PC-9 (cell line): ENCODE data around the gene DOCK3. TPM values are rescaled to one million over a fixed set of nuclear protein-coding genes. Genes with fewer than 3 reads are reported as not detected.
"Not testable (repeated sequence)": the region's sequence is repeated elsewhere in the genome, so short reads cannot be mapped to it uniquely, and the experiment has no call there.

Experiments
- BruUV-seq: library from RNA; stranded (reverse); fragments of 400-500 nt; replicated peaks from 2 replicates; lab custom pipeline; 2021; lab: Mats Ljungman, UMichigan
- CTCF ChIA-PET: fragments of 300-600 bp; sonication (Branson Sonifier 250); formaldehyde crosslinking; loops from one replicate; lab custom pipeline; 2022; ENCODE audit warnings: antibody characterized with exemption; lab: Charles Lee
- POLR2A ChIA-PET: fragments of 300-600 bp; sonication (Branson Sonifier 250); formaldehyde crosslinking; loops from one replicate; lab custom pipeline; 2022; ENCODE audit warnings: antibody characterized with exemption; ENCODE audit not compliant: unreplicated experiment; lab: Charles Lee
- DNase-seq, 2 experiments: peaks; one replicate each; pipeline versions ENCODE4 v3.0.0 to v3.0.0-alpha.2; 2015 to 2022; ENCODE audit warnings: mixed read lengths in 1 of 2
- H2AFZ ChIP-seq: fragments of 200-600 bp; sonication (generic); 2 replicates; pipeline ENCODE4 v1.8.1; 2017; ENCODE audit warnings: antibody characterized with exemption
- H3F3A ChIP-seq: fragments of 200-600 bp; sonication (generic); 2 replicates; pipeline ENCODE4 v1.8.1; 2017; ENCODE audit warnings: antibody characterized with exemption, mild to moderate bottlenecking, low read depth; ENCODE audit not compliant: insufficient read depth
- H3K27ac ChIP-seq: fragments of 200-600 bp; sonication (generic); 2 replicates; pipeline ENCODE4 v1.6.1; 2016; ENCODE audit warnings: mixed run types
- H3K27me3 ChIP-seq: fragments of 200-600 bp; sonication (generic); 2 replicates; pipeline ENCODE4 v1.6.1; 2016; ENCODE audit warnings: low read depth, mixed run types; ENCODE audit not compliant: insufficient read depth
- H3K36me3 ChIP-seq: fragments of 200-600 bp; sonication (generic); 2 replicates; pipeline ENCODE4 v1.6.1; 2016; ENCODE audit warnings: low read depth, mixed run types
- H3K4me1 ChIP-seq: fragments of 200-600 bp; sonication (generic); replicated peaks from 2 replicates; pipeline ENCODE4 v1.6.1; 2016; ENCODE audit warnings: mixed run types; ENCODE audit not compliant: insufficient read depth
- H3K4me2 ChIP-seq: fragments of 200-600 bp; sonication (generic); 2 replicates; pipeline ENCODE4 v1.6.1; 2017; ENCODE audit warnings: mixed run types
- H3K4me3 ChIP-seq: fragments of 200-600 bp; sonication (generic); 2 replicates; pipeline ENCODE4 v1.6.1; 2016; ENCODE audit warnings: mixed run types
- H3K79me2 ChIP-seq: fragments of 200-600 bp; sonication (generic); 2 replicates; pipeline ENCODE4 v1.6.1; 2017; ENCODE audit warnings: low read depth, mixed run types
- H3K9me2 ChIP-seq: fragments of 200-600 bp; sonication (generic); 2 replicates; pipeline ENCODE4 v1.8.1; 2017; ENCODE audit warnings: mild to moderate bottlenecking; ENCODE audit not compliant: insufficient read depth
- H3K9me3 ChIP-seq: fragments of 200-600 bp; sonication (generic); 2 replicates; pipeline ENCODE4 v1.8.1; 2016; ENCODE audit warnings: low read depth; ENCODE audit not compliant: insufficient read depth
- H4K20me1 ChIP-seq: fragments of 200-600 bp; sonication (generic); 2 replicates; pipeline ENCODE4 v1.8.1; 2017; ENCODE audit not compliant: insufficient read depth
- EZH2 ChIP-seq: fragments of 200-600 bp; sonication (generic); IDR thresholded peaks from 2 replicates; pipeline ENCODE4 v1.8.0; 2017; ENCODE audit warnings: antibody characterized with exemption, low read depth
- intact Hi-C: fragments of 100-400 bp; cut with micrococcal nuclease; formaldehyde crosslinking; loops from one replicate; pipeline ENCODE4 v1.10.0; 2022; ENCODE audit not compliant: unreplicated experiment
- total RNA-seq: library from RNA; stranded (reverse); gene quantifications from 2 replicates; pipeline ENCODE4 v1.2.3, GENCODE V29; 2021
- TF ChIP-seq, protein P1 (sequence below): fragments of 200-600 bp; sonication (generic); conservative IDR thresholded peaks from 2 replicates; pipeline ENCODE4 v1.6.1; 2017; ENCODE audit warnings: mixed run types, antibody characterized with exemption, mild to moderate bottlenecking, moderate library complexity

Gene DOCK3
- total RNA-seq, 1 experiment from 2014 or later, result 16.9 TPM

DNA sequence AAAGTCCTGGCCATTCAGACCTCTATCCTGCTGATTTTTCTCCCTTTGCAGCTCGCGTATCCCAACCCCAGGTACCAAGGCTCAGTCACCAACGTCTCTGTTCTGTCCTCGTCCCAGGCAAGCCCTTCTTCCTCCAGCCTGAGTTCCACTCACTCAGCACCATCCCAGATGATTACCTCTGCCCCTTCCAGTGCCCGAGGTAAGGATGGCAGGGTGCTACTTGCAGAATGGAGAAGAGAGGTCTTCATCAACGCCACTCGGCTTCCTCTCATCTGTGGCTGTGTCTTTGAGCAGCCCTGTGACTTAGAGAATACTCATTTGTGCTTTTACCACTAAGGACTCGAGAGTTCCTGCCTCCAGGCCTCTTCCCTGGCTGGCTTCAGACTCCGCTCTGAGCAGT, 687.7 kb downstream of the DOCK3 start:
- intact Hi-C loops, result no loop called here
- Histone ChIP-seq H4K20me1 (no peaks in the 10 kb centered on the region), H3K4me3 (no peak overlapping the region), H3F3A (no peaks in the 10 kb centered on the region), H3K9me2 (no peaks in the 10 kb centered on the region), H3K27me3 (no peaks in the 10 kb centered on the region), H3K4me1 (no peaks in the 10 kb centered on the region), H3K79me2 (no peaks in the 10 kb centered on the region), H3K9me3 (no peaks in the 10 kb centered on the region), H3K27ac (no peak overlapping the region), H3K4me2 (no peak overlapping the region), H2AFZ (no peak overlapping the region), H3K36me3 (peaks cover 5% of the 10 kb centered on the region; the same call in 1 of the 2 replicates)
- ChIA-PET POLR2A (interaction anchor here (0.7 kb wide), 1 partner anchor 734 kb away, joined by 8 read pairs; no protein-coding TSS in a partner anchor), CTCF (no interaction called here)
- no TSS peak for BruUV-seq
- TF ChIP-seq EZH2, result no peak
- TF ChIP-seq, protein P1, sequence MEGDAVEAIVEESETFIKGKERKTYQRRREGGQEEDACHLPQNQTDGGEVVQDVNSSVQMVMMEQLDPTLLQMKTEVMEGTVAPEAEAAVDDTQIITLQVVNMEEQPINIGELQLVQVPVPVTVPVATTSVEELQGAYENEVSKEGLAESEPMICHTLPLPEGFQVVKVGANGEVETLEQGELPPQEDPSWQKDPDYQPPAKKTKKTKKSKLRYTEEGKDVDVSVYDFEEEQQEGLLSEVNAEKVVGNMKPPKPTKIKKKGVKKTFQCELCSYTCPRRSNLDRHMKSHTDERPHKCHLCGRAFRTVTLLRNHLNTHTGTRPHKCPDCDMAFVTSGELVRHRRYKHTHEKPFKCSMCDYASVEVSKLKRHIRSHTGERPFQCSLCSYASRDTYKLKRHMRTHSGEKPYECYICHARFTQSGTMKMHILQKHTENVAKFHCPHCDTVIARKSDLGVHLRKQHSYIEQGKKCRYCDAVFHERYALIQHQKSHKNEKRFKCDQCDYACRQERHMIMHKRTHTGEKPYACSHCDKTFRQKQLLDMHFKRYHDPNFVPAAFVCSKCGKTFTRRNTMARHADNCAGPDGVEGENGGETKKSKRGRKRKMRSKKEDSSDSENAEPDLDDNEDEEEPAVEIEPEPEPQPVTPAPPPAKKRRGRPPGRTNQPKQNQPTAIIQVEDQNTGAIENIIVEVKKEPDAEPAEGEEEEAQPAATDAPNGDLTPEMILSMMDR, result no peak
- DNase-seq, result no peak

DNA sequence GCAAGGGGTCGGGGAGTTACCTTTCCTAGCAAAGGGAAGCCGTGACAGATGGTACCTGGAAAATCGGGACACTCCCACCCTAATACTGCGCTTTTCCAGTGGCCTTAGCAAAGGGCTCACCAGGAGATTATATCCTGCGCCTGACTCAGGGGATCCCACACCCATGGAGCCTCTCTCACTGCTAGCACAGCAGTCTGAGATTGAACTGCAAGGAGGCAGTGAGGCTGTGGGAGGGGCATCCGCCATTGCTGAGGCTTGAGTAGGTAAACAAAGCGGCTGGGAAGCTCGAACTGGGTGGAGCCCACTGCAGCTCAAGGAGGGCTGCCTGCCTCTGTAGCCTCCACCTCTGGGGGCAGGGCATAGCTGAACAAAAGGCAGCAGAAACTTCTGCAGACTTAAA, 693.5 kb downstream of the DOCK3 start:
- intact Hi-C loops, H2AFZ ChIP-seq, DNase-seq, H3K27me3 ChIP-seq, POLR2A ChIA-PET, H3F3A ChIP-seq, H3K36me3 ChIP-seq, H3K4me3 ChIP-seq, H4K20me1 ChIP-seq, H3K79me2 ChIP-seq, BruUV-seq, H3K27ac ChIP-seq, H3K9me3 ChIP-seq, CTCF ChIA-PET, H3K4me2 ChIP-seq, H3K4me1 ChIP-seq, H3K9me2 ChIP-seq: not testable (repeated sequence)

DNA sequence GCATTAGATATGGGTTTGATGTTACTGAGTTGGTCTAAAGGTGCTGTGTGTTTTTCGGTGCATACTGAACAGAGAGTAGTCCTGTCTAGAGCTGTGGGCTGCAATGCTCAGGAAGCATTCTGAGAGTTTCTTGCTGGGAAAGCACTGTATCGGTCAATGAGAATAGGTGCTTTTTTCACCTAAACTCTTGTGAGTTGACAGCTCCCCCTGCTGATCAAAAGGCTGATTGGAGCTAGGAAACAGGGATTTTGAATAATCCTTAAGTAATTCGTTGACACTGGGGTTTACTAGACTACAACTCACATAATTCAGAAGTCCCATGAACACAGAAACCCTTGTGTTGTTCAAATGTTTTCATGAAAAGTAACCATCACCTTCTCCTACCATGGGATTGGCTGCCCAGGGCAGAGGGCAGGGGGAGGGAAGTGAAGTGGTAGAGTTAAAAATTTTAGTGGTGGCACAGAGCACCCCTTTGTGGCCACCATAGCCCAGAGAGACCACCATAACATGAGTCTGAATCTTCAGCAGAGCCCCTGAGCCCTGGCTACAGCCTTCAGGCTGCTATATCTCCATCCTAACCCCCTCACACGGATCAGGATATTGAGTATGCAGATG, 697.3 kb downstream of the DOCK3 start:
- no peak overlapping the region for H3K4me3 ChIP-seq
- no peaks in the 10 kb centered on the region for H4K20me1 ChIP-seq
- intact Hi-C loops, result loop anchor here (1.0 to 2.0 kb wide), 4 partner anchors 271 to 756 kb away; no protein-coding TSS in a partner anchor
- peak; percentile 37 to 50 for DNase-seq
- ChIA-PET CTCF (interaction anchor here (0.6 to 1.9 kb wide), 5 partner anchors 17 to 768 kb away, joined by 3 to 8 read pairs (median 4); partner anchors contain the start of gene MAPKAPK3), POLR2A (no interaction called here)
- H3K79me2 ChIP-seq, result no peaks in the 10 kb centered on the region
- no peaks in the 10 kb centered on the region for H3K27me3 ChIP-seq
- H2AFZ ChIP-seq, result no peak overlapping the region
- BruUV-seq, result no TSS peak
- no peak overlapping the region for H3K4me2 ChIP-seq
- no peaks in the 10 kb centered on the region for H3F3A ChIP-seq
- TF ChIP-seq, protein P1, result peak; percentile 82
- TF ChIP-seq EZH2, result no peak
- no peaks in the 10 kb centered on the region for H3K4me1 ChIP-seq
- no peaks in the 10 kb centered on the region for H3K9me2 ChIP-seq
- H3K9me3 ChIP-seq, result no peaks in the 10 kb centered on the region; the same call in 1 of the 2 replicates
- H3K36me3 ChIP-seq, result no peaks in the 10 kb centered on the region
- no peak overlapping the region for H3K27ac ChIP-seq
